RKO (cell line): Measurements from ENCODE around the gene DOCK4.
"Not testable (repeated sequence)": the region's sequence is repeated elsewhere in the genome, so short reads cannot be mapped to it uniquely, and the experiment has no call there.

Experiments
- DNase-seq: peaks from one replicate; pipeline ENCODE4 v3.0.0-alpha.2; 2016; ENCODE audit warnings: low spot score

Gene DOCK4

GRCh38 chr7:111954474-111955381 is 251.5 kb downstream of the DOCK4 start:
- DNase-seq: no peak

GRCh38 chr7:111954056-111954455 is 252.1 kb downstream of the DOCK4 start:
- no peak for DNase-seq

GRCh38 chr7:111953611-111954010 is 252.6 kb downstream of the DOCK4 start:
- no peak for DNase-seq

GRCh38 chr7:111952783-111953182 is 253.4 kb downstream of the DOCK4 start:
- DNase-seq: no peak

GRCh38 chr7:111951052-111951451 is 255.1 kb downstream of the DOCK4 start:
- no peak for DNase-seq

- DNase-seq: no peak
Measured at GRCh38 chr7:111942450-111943081, 263.6 kb downstream of the DOCK4 start.

GRCh38 chr7:111937163-111937562 is 269.0 kb downstream of the DOCK4 start:
- no peak for DNase-seq

GRCh38 chr7:111933609-111934008 is 272.6 kb downstream of the DOCK4 start:
- DNase-seq: no peak

GRCh38 chr7:111931958-111932357 is 274.2 kb downstream of the DOCK4 start:
- no peak for DNase-seq

GRCh38 chr7:111931016-111931517 is 275.1 kb downstream of the DOCK4 start:
- DNase-seq: no peak

GRCh38 chr7:111929264-111929663 is 276.9 kb downstream of the DOCK4 start:
- no peak for DNase-seq

- no peak for DNase-seq
Measured at GRCh38 chr7:111927353-111928019, 278.7 kb downstream of the DOCK4 start.

- no peak for DNase-seq
Measured at GRCh38 chr7:111920329-111920728, 285.9 kb downstream of the DOCK4 start.

GRCh38 chr7:111919631-111920179 is 286.5 kb downstream of the DOCK4 start:
- DNase-seq: no peak

- DNase-seq: no peak
Measured at GRCh38 chr7:111919164-111919563, 287.0 kb downstream of the DOCK4 start.

- no peak for DNase-seq
Measured at GRCh38 chr7:111918461-111918860, 287.7 kb downstream of the DOCK4 start.

- not testable (repeated sequence) for DNase-seq
Measured at GRCh38 chr7:111917404-111917803, 288.8 kb downstream of the DOCK4 start.

GRCh38 chr7:111914291-111914690 is 291.9 kb downstream of the DOCK4 start:
- no peak for DNase-seq

- DNase-seq: no peak
Measured at GRCh38 chr7:111911166-111911961, 294.8 kb downstream of the DOCK4 start.

GRCh38 chr7:111910656-111911055 is 295.5 kb downstream of the DOCK4 start:
- DNase-seq: no peak

- not testable (repeated sequence) for DNase-seq
Measured at GRCh38 chr7:111908673-111909072, 297.5 kb downstream of the DOCK4 start.
